ENCODE measurements around the gene TXLNG.
A peak's percentile ranks its signal among the peaks of the same experiment; 100 is the strongest.

The TXLNG gene

GRCh38 chrX:16785247-16786138 lies 773 bp upstream of the TXLNG start:
- DNase-seq = no peak

GRCh38 chrX:16786791-16787735 lies 797 bp downstream of the TXLNG start:
- DNase-seq = peak in 1 of 2 donors; percentile 2

GRCh38 chrX:16788477-16788876 lies 2.2 kb downstream of the TXLNG start:
- peak in 1 of 2 donors; percentile 8 for DNase-seq

GRCh38 chrX:16796298-16796697 lies 10.0 kb downstream of the TXLNG start:
- no peak for DNase-seq

- peak; percentile 59 to 60 for DNase-seq
Measured at GRCh38 chrX:16797358-16797757, 11.1 kb downstream of the TXLNG start.

GRCh38 chrX:16797841-16798240 lies 11.6 kb downstream of the TXLNG start:
- no peak for DNase-seq

- no peak for DNase-seq
Measured at GRCh38 chrX:16804923-16805464, 18.7 kb downstream of the TXLNG start.

- peak in 1 of 2 donors; percentile 23 for DNase-seq
Measured at GRCh38 chrX:16807548-16807947, 21.3 kb downstream of the TXLNG start.

GRCh38 chrX:16807976-16808542 lies 21.8 kb downstream of the TXLNG start:
- peak; percentile 59 to 67 for DNase-seq

- peak; percentile 13 to 57 for DNase-seq
Measured at GRCh38 chrX:16814597-16814996, 28.3 kb downstream of the TXLNG start.

- DNase-seq = no peak
Measured at GRCh38 chrX:16819634-16820033, 33.4 kb downstream of the TXLNG start.

- DNase-seq = no peak
Measured at GRCh38 chrX:16822723-16823122, 36.5 kb downstream of the TXLNG start.

GRCh38 chrX:16825264-16826035 lies 39.2 kb downstream of the TXLNG start:
- no peak for DNase-seq

GRCh38 chrX:16826207-16826606 lies 39.9 kb downstream of the TXLNG start:
- DNase-seq = peak; percentile 11 to 25

- DNase-seq = no peak
Measured at GRCh38 chrX:16827225-16827624, 41.0 kb downstream of the TXLNG start.

- no peak for DNase-seq
Measured at GRCh38 chrX:16828124-16828908, 42.0 kb downstream of the TXLNG start.

- no peak for DNase-seq
Measured at GRCh38 chrX:16832301-16832700, 46.0 kb downstream of the TXLNG start.

- no peak for DNase-seq
Measured at GRCh38 chrX:16834806-16835205, 48.5 kb downstream of the TXLNG start.

- peak; percentile 18 to 28 for DNase-seq
Measured at GRCh38 chrX:16836371-16836770, 50.1 kb downstream of the TXLNG start.

- DNase-seq = peak in 1 of 2 donors; percentile 25
Measured at GRCh38 chrX:16838202-16839066, 52.2 kb downstream of the TXLNG start.
